ENCODE measurements around the gene WDR81.

DNA sequence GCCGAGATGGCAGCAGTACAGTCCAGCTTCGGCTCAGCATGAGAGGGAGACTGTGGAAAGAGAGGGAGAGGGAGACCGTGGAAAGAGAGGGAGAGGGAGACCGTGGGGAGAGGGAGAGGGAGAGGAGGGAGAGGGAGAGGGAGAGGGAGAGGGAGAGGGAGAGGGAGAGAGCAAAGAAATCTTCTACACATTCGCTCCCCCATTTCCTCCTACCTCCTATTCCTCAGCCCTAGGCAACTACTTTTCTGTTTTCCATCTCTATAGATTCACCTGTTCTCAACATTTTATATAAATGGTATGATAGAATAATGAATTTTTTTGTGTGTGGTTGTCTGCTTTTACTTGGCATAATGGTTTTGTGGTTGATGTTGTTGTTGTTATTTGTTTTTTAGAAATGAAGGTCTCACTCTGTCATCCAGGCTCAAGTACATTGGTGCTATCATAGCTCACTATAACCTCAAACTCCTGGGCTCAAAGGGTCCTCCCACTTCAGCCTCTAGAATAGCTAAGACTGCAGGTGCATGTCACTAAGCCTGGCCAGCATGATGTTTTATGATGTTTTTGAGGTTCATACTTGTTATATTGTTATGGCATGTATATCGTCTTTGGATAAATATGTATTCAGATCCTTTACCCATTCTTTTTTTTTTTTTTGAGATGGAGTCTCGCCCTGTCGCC, 33.8 kb upstream of the WDR81 start:
- TF ChIP-seq POLR2A (IDR thresholded peaks at IDR 0.05), result no peak
- TF ChIP-seq, protein P1, sequence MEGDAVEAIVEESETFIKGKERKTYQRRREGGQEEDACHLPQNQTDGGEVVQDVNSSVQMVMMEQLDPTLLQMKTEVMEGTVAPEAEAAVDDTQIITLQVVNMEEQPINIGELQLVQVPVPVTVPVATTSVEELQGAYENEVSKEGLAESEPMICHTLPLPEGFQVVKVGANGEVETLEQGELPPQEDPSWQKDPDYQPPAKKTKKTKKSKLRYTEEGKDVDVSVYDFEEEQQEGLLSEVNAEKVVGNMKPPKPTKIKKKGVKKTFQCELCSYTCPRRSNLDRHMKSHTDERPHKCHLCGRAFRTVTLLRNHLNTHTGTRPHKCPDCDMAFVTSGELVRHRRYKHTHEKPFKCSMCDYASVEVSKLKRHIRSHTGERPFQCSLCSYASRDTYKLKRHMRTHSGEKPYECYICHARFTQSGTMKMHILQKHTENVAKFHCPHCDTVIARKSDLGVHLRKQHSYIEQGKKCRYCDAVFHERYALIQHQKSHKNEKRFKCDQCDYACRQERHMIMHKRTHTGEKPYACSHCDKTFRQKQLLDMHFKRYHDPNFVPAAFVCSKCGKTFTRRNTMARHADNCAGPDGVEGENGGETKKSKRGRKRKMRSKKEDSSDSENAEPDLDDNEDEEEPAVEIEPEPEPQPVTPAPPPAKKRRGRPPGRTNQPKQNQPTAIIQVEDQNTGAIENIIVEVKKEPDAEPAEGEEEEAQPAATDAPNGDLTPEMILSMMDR (IDR thresholded peaks at IDR 0.05), result no peak

Measured in heart left ventricle (tissue), 13 donors.